SU-DHL-6 (cell line): ENCODE data around the gene LYL1.

ENCODE experiments used
- H2AFZ ChIP-seq: fragments of 200-600 bp; sonication (generic); 2 replicates; pipeline ENCODE4 v1.6.1; 2014; ENCODE audit warnings: low read depth, mild to moderate bottlenecking, moderate library complexity, mixed read lengths, antibody characterized with exemption, low read length; ENCODE audit not compliant: severe bottlenecking
- H3F3A ChIP-seq: fragments of 200-600 bp; shearing (Covaris generic); 2 replicates; pipeline ENCODE4 v1.6.0; 2016; ENCODE audit warnings: antibody characterized with exemption, mild to moderate bottlenecking; ENCODE audit not compliant: insufficient read depth
- H3K27ac ChIP-seq: fragments of 200-600 bp; sonication (generic); 2 replicates; pipeline ENCODE4 v1.5.1; 2016; ENCODE audit warnings: low read depth, mild to moderate bottlenecking, low read length, moderate library complexity, mixed read lengths
- H3K27me3 ChIP-seq: fragments of 200-600 bp; sonication (generic), shearing (Covaris generic); 2 replicates; pipeline ENCODE4 v1.6.0; 2014; ENCODE audit warnings: mild to moderate bottlenecking, low read length
- H3K36me3 ChIP-seq: fragments of 200-600 bp; sonication (generic); 2 replicates; pipeline ENCODE4 v1.6.1; 2014; ENCODE audit warnings: mild to moderate bottlenecking, low read length, mixed read lengths
- H3K4me2 ChIP-seq: fragments of 300-600, 200-600 bp; shearing (Covaris generic), sonication (generic); 2 replicates; pipeline ENCODE4 v1.6.0; 2014; ENCODE audit warnings: low read length, low read depth, mild to moderate bottlenecking; ENCODE audit not compliant: poor library complexity, severe bottlenecking
- H3K4me3 ChIP-seq: fragments of 200-600 bp; sonication (generic); 2 replicates; pipeline ENCODE4 v1.5.1; 2014; ENCODE audit warnings: antibody characterized with exemption, low read length, mild to moderate bottlenecking, mixed read lengths; ENCODE audit not compliant: insufficient read depth, poor library complexity, severe bottlenecking
- H3K79me2 ChIP-seq: fragments of 200-600 bp; sonication (generic); 2 replicates; pipeline ENCODE4 v1.6.1; 2014; ENCODE audit warnings: mild to moderate bottlenecking, low read length, moderate library complexity; ENCODE audit not compliant: insufficient read depth
- H3K9ac ChIP-seq: fragments of 200-600 bp; sonication (generic); 2 replicates; pipeline ENCODE4 v1.7.0; 2014; ENCODE audit warnings: mild to moderate bottlenecking, low read length
- H3K9me2 ChIP-seq: fragments of 200-600 bp; sonication (generic); replicated peaks from 2 replicates; pipeline ENCODE4 v1.6.1; 2014; ENCODE audit warnings: low read length; ENCODE audit not compliant: insufficient read depth
- H3K9me3 ChIP-seq: fragments of 200-600 bp; sonication (generic); 2 replicates; pipeline ENCODE4 v1.6.1; 2014; ENCODE audit warnings: low read length, mixed read lengths; ENCODE audit not compliant: insufficient read depth
- H4K20me1 ChIP-seq: fragments of 200-600 bp; sonication (generic); 2 replicates; pipeline ENCODE4 v1.6.1; 2014; ENCODE audit warnings: low read depth, mild to moderate bottlenecking, antibody characterized with exemption, low read length, moderate library complexity, mixed read lengths
- EZH2phosphoT487 ChIP-seq: fragments of 200-600 bp; sonication (generic), shearing (Covaris generic); conservative IDR thresholded peaks from 2 replicates; pipeline ENCODE4 v1.6.1; 2018; ENCODE audit warnings: mild to moderate bottlenecking, antibody characterized with exemption, low read length, moderate library complexity, mixed read lengths
- TF ChIP-seq, protein P1 (sequence below): fragments of 200-600 bp; sonication (generic); IDR thresholded peaks from one replicate; pipeline ENCODE4 v1.5.1; 2017; ENCODE audit warnings: antibody characterized with exemption, mild to moderate bottlenecking, low read length, moderate library complexity; ENCODE audit not compliant: insufficient read depth, poor library complexity, severe bottlenecking

Gene LYL1

GRCh38 chr19:13078381-13078780, 24.3 kb downstream of the LYL1 start:
- Histone ChIP-seq H2AFZ (no peak overlapping the region), H3K27ac (no peak overlapping the region), H3K27me3 (no peaks in the 10 kb centered on the region), H3K9ac (no peak overlapping the region), H4K20me1 (no peaks in the 10 kb centered on the region), H3K79me2 (no peaks in the 10 kb centered on the region), H3K9me2 (no peaks in the 10 kb centered on the region), H3K4me2 (no peak overlapping the region), H3K36me3 (no peaks in the 10 kb centered on the region), H3K9me3 (no peaks in the 10 kb centered on the region), H3F3A (no peaks in the 10 kb centered on the region), H3K4me3 (no peak overlapping the region)
- TF ChIP-seq, protein P1, sequence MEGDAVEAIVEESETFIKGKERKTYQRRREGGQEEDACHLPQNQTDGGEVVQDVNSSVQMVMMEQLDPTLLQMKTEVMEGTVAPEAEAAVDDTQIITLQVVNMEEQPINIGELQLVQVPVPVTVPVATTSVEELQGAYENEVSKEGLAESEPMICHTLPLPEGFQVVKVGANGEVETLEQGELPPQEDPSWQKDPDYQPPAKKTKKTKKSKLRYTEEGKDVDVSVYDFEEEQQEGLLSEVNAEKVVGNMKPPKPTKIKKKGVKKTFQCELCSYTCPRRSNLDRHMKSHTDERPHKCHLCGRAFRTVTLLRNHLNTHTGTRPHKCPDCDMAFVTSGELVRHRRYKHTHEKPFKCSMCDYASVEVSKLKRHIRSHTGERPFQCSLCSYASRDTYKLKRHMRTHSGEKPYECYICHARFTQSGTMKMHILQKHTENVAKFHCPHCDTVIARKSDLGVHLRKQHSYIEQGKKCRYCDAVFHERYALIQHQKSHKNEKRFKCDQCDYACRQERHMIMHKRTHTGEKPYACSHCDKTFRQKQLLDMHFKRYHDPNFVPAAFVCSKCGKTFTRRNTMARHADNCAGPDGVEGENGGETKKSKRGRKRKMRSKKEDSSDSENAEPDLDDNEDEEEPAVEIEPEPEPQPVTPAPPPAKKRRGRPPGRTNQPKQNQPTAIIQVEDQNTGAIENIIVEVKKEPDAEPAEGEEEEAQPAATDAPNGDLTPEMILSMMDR: no peak

DNA sequence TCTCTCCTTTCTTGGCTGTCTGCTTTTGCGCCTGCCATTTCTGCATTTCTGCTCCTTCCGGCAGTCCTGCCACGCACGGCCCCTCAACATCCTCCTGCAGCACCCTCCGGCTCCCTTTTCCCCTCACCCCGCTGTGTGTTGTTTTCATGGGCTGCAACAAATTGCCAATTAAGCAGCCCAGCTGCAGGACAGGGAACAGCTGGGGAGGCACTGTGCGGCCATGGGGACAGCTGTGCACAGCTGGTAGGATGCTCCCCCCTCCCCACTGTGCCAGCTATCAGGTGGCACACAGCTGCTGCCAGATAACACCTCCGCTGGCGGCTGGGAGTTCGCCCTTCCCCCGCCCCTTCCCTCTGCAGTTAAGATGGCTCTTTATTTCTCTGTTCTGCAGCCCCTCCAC, 25.4 kb downstream of the LYL1 start:
- no peak overlapping the region for H3K4me2 ChIP-seq
- H3K79me2 ChIP-seq: no peaks in the 10 kb centered on the region

DNA sequence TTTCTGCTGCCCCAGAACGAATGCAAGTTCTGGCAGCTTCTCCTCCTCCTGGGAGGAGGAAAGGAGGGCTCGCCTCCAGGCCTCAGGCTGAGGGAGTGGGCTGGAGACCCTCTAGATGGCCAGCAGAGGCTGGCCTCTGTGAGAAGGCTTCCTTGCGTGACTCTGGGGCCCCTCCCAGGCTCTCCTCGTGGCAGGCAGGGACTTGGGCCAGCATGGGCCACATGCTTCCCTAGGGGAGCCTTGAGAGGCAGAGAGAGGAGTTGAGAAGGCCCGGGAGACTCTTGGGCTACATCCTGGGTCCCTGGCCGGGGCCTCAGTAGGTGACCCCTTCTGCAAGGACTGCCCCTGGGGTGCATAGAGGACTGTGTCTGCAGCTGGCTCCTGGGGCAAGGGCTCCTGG, 25.9 kb downstream of the LYL1 start:
- Histone ChIP-seq H3K27ac (no peak overlapping the region), H3F3A (no peaks in the 10 kb centered on the region), H3K9ac (no peak overlapping the region), H3K4me3 (no peak overlapping the region), H2AFZ (no peak overlapping the region), H3K79me2 (no peaks in the 10 kb centered on the region), H3K9me3 (no peaks in the 10 kb centered on the region), H3K27me3 (no peaks in the 10 kb centered on the region), H4K20me1 (no peaks in the 10 kb centered on the region), H3K9me2 (no peaks in the 10 kb centered on the region), H3K4me2 (no peak overlapping the region), H3K36me3 (no peaks in the 10 kb centered on the region)
- TF ChIP-seq EZH2phosphoT487: no peak
- TF ChIP-seq, protein P1: no peak

More for the DNA sequence above, 25.4 kb downstream of the LYL1 start:
- Histone ChIP-seq H3K27me3 (no peaks in the 10 kb centered on the region), H3K9ac (no peak overlapping the region), H2AFZ (no peak overlapping the region), H3K4me3 (no peak overlapping the region), H4K20me1 (no peaks in the 10 kb centered on the region), H3K9me2 (no peaks in the 10 kb centered on the region), H3K27ac (no peak overlapping the region), H3K36me3 (no peaks in the 10 kb centered on the region), H3K9me3 (no peaks in the 10 kb centered on the region), H3F3A (no peaks in the 10 kb centered on the region)
- TF ChIP-seq EZH2phosphoT487: no peak
- TF ChIP-seq, protein P1: no peak

- Histone ChIP-seq H2AFZ (no peak overlapping the region), H3K9ac (no peak overlapping the region), H3K4me3 (no peak overlapping the region), H3F3A (no peaks in the 10 kb centered on the region), H3K9me2 (no peaks in the 10 kb centered on the region), H3K36me3 (no peaks in the 10 kb centered on the region), H3K4me2 (no peak overlapping the region), H3K27ac (no peak overlapping the region), H3K79me2 (no peaks in the 10 kb centered on the region), H3K27me3 (no peaks in the 10 kb centered on the region), H3K9me3 (no peaks in the 10 kb centered on the region), H4K20me1 (no peaks in the 10 kb centered on the region)
- no peak for TF ChIP-seq EZH2phosphoT487
- TF ChIP-seq, protein P1: no peak
These were observed 26.3 kb downstream of the LYL1 start for GRCh38 chr19:13076320-13076719.
